Hypothalamus (tissue), 51 donors: ENCODE data around the gene PMAIP1.
A peak's percentile ranks its signal among the peaks of the same experiment; 100 is the strongest.
"Not testable (repeated sequence)": the region's sequence is repeated elsewhere in the genome, so short reads cannot be mapped to it uniquely, and the experiment has no call there.

Experiments
- DNase-seq, 51 donors: peaks; one replicate each; lab custom pipeline; 2025; lab: John Stamatoyannopoulos, UW

Gene PMAIP1

GRCh38 chr18:59881728-59882656, 17.8 kb upstream of the PMAIP1 start:
- peak in 1 of 51 donors; percentile 3 for DNase-seq

- no peak for DNase-seq
Observed at GRCh38 chr18:59884351-59884750, 15.4 kb upstream of the PMAIP1 start.

DNA sequence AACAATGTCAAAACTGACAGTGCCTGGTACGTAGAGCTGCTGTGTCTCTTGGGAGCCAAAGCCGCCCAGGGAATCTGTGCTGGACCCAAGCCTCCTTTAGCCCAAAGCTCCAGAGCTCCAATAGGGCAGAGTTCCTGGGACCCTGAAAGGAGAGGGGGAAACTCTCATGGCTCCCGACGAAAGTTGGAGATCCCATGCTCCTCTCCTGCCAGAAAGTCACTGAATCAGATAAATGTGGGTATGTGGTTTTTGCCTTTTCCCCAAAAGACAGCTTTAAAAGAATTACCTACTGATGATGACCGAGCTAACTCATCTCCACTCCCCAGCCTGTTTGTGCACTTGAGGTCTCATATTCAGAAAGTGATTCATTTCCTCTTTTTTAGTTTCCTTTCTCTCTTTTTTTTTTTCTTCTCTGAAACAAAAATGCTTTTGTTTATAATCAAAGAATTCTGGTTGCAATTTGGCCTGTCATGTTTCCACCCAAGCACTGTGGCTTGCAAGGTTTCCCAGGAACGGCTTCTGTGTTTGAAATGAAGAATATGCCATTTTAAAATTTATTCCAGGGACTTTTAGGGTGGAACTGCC, 14.1 kb upstream of the PMAIP1 start:
- no peak for DNase-seq

DNA sequence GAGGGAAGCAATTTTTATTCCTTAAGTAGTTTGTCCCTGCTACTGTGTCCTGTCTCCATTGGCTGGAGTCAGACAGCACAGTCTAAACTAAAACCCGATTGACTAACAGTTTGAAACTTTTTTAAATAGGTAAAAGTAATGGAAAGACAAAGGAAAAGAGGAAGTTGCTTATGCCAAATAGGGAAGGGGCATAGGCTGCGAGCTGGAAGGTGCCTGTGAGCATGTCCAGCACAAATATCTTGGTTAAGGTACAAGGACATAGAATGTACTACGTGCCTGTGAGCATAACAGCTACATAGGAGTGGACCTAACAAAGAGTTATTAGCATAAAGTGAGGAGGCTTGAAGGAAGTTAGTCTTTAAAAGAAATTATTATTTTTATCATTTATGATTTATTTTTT, 13.4 kb upstream of the PMAIP1 start:
- not testable (repeated sequence) for DNase-seq

DNA sequence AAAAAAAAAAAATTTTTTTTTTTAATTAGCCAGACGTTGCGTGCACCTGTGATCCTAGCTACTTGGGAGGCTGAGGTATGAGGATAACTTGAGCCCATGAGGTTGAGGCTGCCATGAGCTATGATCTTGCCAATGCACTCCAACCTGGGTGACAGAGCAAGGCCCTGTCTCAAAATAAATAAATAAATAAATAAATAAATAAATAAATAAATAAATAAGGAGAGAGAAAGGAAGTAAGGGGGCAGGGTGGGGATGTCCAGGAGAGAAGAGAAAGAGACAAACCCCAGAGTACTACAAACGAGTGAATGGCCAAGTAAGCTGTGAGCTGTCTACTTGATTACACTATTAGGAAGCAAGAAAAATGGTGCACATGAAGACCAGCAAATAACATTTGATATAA, 7.7 kb upstream of the PMAIP1 start:
- DNase-seq: no peak

DNA sequence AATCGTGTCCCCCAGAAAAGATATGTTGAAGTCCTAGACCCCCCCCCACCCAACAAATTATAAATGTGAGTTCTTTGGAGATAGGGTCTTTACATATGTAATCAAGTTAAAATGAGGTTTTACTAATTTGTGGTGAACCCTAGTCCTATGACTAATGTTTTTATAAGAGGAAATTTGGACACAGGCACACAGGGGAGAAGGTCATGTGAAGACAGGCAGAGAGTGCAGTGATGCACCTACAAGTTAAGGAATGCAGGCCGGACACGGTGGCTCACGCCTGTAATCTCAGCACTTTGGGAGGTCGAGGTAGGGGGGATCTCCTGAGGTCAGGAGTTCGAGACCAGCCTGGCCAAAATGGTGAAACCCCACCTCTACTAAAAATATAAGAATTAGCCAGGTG, 5.8 kb upstream of the PMAIP1 start:
- no peak for DNase-seq

- DNase-seq: no peak
Observed at GRCh38 chr18:59897321-59897954, 2.4 kb upstream of the PMAIP1 start.

- DNase-seq: no peak
Observed at GRCh38 chr18:59898093-59898492, 1.7 kb upstream of the PMAIP1 start.

DNA sequence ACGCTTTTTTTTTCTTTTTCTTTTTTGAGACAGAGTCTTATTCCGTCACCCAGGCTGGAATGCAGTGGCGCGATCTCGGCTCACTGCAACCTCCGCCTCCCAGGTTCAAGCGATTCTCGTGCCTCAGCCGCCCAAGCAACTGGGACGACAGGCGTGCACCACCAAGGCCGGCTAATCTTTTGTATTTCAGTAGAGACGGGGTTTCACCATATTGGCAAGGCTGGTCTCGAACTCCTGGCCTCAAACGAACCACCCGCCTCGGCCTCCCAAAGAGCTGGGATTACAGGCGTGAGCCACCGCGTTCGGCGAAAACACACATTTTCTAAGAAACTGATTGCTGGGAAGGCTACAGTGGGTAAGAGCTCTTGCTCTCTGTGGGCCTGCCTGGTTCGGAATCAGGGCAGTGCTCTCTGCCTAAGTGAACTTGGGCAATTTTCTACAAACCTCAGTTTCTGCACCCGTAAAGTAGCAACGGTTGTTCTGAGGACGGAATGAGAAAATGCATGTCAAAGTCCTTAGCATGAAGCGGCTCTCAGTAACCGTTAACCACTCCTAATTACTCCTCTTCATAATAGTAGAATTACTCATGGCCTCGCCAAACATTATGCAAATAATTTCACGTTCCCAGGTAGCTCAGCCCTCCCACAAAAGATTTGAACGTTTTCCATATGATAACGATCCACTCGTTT, 1.0 kb upstream of the PMAIP1 start:
- no peak for DNase-seq

DNA sequence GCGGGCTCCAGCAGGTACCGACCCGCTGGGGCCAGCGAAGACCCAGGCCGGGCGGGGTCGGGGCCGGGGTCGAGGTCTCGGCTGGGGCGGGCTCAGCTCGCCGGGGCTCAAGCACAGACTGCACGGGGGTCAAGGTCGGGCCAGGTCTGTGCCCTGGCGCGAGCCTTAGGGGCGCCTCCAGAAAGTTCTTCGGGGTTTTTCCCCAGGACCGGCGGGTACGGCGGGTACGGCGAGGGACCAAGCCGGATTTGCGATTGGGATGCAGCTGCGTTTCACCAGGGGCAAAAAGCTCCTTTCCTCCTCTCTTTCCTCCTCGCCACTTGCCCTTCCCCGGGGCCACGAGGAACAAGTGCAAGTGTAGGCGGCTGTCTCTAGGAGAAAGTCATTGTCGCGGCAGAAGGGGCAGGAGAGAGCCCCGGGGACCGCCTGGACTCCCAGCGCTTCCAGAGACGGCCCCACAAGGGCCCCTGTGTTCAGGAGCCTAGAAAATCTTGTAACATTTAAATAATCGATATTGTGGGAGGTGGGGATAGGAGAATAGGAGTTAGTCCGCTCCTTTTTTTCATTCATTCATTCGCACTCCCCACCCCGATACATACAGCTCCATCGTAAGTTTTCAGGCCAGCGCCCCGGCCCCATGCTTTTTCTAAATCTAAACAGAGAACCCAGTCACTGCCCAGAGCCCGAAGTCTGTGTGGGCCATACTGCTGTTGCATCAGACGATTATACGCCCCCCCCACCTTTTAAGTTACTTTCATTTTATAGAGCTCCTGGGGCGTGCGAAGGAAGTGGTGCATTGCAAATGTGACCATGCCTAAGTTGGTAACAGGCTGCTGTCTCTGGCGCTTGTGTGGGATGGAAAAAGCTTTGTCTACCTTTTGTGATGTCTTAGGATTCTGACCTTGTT, 679 bp downstream of the PMAIP1 start:
- DNase-seq: peak in 3 of 51 donors; percentile 2 to 7 (median 3)

GRCh38 chr18:59902131-59902992, 2.6 kb downstream of the PMAIP1 start:
- DNase-seq: no peak

DNA sequence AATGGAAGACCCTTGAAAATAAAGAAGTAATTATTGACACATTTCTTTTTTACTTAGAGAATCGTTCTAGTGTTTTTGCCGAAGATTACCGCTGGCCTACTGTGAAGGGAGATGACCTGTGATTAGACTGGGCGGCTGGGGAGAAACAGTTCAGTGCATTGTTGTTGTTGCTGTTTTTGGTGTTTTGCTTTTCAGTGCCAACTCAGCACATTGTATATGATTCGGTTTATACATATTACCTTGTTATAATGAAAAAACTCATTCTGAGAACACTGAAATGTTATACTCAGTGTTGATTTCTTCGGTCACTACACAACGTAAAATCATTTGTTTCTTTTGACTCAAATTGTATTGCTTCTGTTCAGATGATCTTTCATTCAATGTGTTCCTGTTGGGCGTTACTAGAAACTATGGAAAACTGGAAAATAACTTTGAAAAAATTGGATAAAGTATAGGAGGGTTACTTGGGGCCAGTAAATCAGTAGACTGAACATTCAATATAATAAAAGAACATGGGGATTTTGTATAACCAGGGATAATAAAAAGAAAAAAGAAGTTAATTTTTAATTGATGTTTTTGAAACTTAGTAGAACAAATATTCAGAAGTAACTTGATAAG, 3.3 kb downstream of the PMAIP1 start:
- no peak for DNase-seq

- DNase-seq: no peak
Observed at GRCh38 chr18:59904011-59904601, 4.3 kb downstream of the PMAIP1 start.

- no peak for DNase-seq
Observed at GRCh38 chr18:59905686-59906091, 5.9 kb downstream of the PMAIP1 start.

DNA sequence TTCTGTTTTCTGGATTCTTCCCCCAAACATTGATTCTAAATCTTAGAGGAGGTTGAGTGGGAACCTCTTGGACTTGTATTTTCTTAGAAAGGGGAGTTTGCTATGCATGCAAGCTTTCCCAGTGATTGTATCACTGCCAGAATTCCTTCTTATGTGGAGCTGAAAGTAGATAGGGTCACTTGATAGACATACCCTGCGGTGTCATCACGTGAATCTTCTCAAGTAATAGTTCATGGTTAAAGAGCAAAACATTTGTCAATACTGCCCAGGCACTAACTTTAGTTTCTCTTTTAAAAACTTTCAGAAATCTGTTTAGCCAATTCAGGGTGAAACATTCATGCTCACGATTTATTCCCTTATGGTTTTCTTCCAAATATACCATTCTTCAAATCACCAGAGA, 6.4 kb downstream of the PMAIP1 start:
- DNase-seq: no peak

- DNase-seq: no peak
Observed at GRCh38 chr18:59907172-59907571, 7.4 kb downstream of the PMAIP1 start.

GRCh38 chr18:59907660-59908059, 7.9 kb downstream of the PMAIP1 start:
- DNase-seq: no peak

DNA sequence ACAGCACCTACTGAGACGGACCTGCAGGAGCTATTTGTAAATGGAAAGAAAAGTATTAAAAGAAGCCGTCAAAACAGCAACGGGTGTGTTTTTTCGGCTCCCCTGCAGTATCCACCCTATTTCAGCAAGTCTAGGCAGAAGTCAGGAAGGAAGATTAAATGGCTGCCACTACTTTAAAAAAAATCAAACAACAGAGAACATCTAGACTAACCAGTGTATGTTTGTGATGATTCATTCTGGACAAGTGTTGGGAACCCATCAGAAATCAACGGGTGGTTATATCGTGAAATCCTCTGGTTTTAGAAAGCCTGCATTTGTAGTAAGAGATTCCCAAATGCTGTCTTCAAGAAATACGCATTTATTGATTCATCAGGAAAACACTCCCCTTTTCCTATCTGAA, 9.0 kb downstream of the PMAIP1 start:
- no peak for DNase-seq
